ENCODE data around the gene TPSG1. TPM values are rescaled to one million over a fixed set of nuclear protein-coding genes. Genes with fewer than 3 reads are reported as not detected.
"Not testable (repeated sequence)": the region's sequence is repeated elsewhere in the genome, so short reads cannot be mapped to it uniquely, and the experiment has no call there.

TPSG1 gene
- total RNA-seq, 1 donor from 2014 or later = not detected

DNA sequence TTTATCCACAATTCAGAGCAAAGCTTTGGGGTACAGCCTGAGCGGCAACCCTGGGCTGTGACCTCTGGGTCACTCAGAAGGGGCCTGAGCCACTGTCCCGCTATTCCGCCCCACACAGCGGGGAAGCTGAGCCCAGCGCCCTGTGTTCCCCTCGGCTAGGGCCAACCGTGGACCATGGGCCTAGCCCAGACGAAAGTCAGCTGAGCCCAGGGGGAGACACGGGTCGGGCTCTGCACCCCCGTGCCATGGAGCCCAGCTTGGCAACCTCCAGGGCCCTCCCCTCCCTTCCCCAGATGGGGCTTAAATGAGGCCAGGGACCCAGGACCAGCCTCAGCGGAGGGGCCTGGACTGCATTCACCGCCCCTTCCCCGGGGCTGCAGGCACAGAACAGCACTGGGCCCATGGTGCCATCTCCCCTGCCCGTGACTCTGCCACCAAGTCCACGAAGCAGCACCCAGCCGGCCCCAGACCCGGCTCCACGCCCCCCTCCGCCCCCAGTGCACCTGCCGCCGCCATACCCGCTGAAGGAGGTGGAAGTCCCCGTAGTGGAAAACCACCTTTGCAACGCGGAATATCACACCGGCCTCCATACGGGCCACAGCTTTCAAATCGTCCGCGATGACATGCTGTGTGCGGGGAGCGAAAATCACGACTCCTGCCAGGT is 32.6 kb upstream of the TPSG1 start:
- H3K4me1 Mint-ChIP-seq (ENCODE audit: low read depth, unreplicated experiment) = no peaks in the 10 kb centered on the region
- FAIRE-seq (no peak), DNase-seq (ENCODE audit: low read depth) (no peak)
- no peaks in the 10 kb centered on the region for H3K4me1 ChIP-seq (ENCODE audit: insufficient read depth, low read length)
- H3K9ac ChIP-seq (ENCODE audit: low read length) = no peak overlapping the region
- H3K36me3 Mint-ChIP-seq (ENCODE audit: low read depth, unreplicated experiment) = no peaks in the 10 kb centered on the region
- H3K27me3 Mint-ChIP-seq (ENCODE audit: low read depth, unreplicated experiment) = peaks cover 24% of the 10 kb centered on the region
- no peak overlapping the region for H3K27ac ChIP-seq (ENCODE audit: low read depth, low read length)
- H3K9me3 ChIP-seq (ENCODE audit: insufficient read depth, low read depth, low read length) = no peaks in the 10 kb centered on the region
- no peaks in the 10 kb centered on the region for H3K9me3 Mint-ChIP-seq (ENCODE audit: unreplicated experiment)
- no peak overlapping the region for H3K4me3 ChIP-seq (ENCODE audit: insufficient read depth, low read depth, low read length)
- H3K27ac Mint-ChIP-seq (ENCODE audit: unreplicated experiment) = no peak overlapping the region
- TF ChIP-seq EZH2 (IDR thresholded peaks at IDR 0.05; ENCODE audit: insufficient read depth, low read length) = no peak
- TF ChIP-seq, protein P1, sequence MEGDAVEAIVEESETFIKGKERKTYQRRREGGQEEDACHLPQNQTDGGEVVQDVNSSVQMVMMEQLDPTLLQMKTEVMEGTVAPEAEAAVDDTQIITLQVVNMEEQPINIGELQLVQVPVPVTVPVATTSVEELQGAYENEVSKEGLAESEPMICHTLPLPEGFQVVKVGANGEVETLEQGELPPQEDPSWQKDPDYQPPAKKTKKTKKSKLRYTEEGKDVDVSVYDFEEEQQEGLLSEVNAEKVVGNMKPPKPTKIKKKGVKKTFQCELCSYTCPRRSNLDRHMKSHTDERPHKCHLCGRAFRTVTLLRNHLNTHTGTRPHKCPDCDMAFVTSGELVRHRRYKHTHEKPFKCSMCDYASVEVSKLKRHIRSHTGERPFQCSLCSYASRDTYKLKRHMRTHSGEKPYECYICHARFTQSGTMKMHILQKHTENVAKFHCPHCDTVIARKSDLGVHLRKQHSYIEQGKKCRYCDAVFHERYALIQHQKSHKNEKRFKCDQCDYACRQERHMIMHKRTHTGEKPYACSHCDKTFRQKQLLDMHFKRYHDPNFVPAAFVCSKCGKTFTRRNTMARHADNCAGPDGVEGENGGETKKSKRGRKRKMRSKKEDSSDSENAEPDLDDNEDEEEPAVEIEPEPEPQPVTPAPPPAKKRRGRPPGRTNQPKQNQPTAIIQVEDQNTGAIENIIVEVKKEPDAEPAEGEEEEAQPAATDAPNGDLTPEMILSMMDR (IDR thresholded peaks at IDR 0.05; ENCODE audit: insufficient read depth, low read depth, low read length) = no peak
- no peak overlapping the region for H3K4me2 ChIP-seq (ENCODE audit: low read length)
- no peak overlapping the region for H2AFZ ChIP-seq (ENCODE audit: low read depth, low read length)
- no peak overlapping the region for H3K4me3 Mint-ChIP-seq (ENCODE audit: unreplicated experiment)
- no peaks in the 10 kb centered on the region for H4K20me1 ChIP-seq (ENCODE audit: insufficient read depth, low read length)
- peaks cover 26% of the 10 kb centered on the region for H3K27me3 ChIP-seq (ENCODE audit: insufficient read depth, low read length)
- H3K79me2 ChIP-seq (ENCODE audit: insufficient read depth, low read length) = no peaks in the 10 kb centered on the region
- H3K36me3 ChIP-seq (ENCODE audit: insufficient read depth, low read length) = no peaks in the 10 kb centered on the region

DNA sequence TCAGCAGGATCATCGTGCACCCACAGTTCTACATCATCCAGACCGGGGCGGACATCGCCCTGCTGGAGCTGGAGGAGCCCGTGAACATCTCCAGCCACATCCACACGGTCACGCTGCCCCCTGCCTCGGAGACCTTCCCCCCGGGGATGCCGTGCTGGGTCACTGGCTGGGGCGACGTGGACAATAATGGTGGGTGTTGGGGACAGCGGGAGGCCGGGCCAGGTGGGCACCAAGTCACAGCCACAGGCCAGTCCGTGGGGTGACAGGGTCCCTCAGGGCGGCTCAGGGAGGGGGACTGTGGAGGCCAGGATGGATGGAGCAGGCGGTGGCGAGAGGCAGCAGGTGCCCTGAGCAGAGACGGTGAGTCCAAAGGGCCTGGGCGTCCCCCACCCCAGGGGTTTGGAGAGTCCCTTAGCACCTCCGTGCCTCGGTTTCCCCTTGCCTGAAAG is 31.8 kb upstream of the TPSG1 start:
- H4K20me1 ChIP-seq (ENCODE audit: insufficient read depth, low read length) = no peaks in the 10 kb centered on the region

DNA sequence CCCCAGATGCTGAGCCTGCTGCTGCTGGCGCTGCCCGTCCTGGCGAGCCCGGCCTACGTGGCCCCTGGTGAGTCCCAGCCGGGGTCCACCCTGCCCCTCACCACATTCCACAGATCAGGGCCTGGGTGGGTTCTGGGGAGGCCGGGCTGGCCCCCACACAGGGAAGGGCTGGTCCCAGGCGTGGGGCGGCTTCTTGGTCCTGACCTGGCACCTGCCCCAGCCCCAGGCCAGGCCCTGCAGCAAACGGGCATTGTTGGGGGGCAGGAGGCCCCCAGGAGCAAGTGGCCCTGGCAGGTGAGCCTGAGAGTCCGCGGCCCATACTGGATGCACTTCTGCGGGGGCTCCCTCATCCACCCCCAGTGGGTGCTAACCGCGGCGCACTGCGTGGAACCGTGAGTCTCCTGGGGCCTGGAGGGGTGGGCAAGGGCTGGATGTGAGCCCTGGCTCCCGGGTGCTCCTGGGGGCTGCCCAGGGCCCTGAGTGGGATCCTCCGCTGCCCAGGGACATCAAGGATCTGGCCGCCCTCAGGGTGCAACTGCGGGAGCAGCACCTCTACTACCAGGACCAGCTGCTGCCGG is 31.3 kb upstream of the TPSG1 start:
- not testable (repeated sequence) for H3K4me1 Mint-ChIP-seq (ENCODE audit: low read depth, unreplicated experiment); FAIRE-seq; H3K9me3 ChIP-seq (ENCODE audit: insufficient read depth, low read depth, low read length); H4K20me1 ChIP-seq (ENCODE audit: insufficient read depth, low read length); H3K27ac Mint-ChIP-seq (ENCODE audit: unreplicated experiment); H3K9ac ChIP-seq (ENCODE audit: low read length); H3K4me3 ChIP-seq (ENCODE audit: insufficient read depth, low read depth, low read length); DNase-seq (ENCODE audit: low read depth); H3K4me2 ChIP-seq (ENCODE audit: low read length); H3K36me3 Mint-ChIP-seq (ENCODE audit: low read depth, unreplicated experiment); H2AFZ ChIP-seq (ENCODE audit: low read depth, low read length); H3K4me3 Mint-ChIP-seq (ENCODE audit: unreplicated experiment); H3K27ac ChIP-seq (ENCODE audit: low read depth, low read length); H3K9me3 Mint-ChIP-seq (ENCODE audit: unreplicated experiment); H3K79me2 ChIP-seq (ENCODE audit: insufficient read depth, low read length); H3K36me3 ChIP-seq (ENCODE audit: insufficient read depth, low read length); H3K4me1 ChIP-seq (ENCODE audit: insufficient read depth, low read length)
- H3K27me3 ChIP-seq (ENCODE audit: insufficient read depth, low read length) = peaks cover 22% of the 10 kb centered on the region
- peaks cover 16% of the 10 kb centered on the region for H3K27me3 Mint-ChIP-seq (ENCODE audit: low read depth, unreplicated experiment)

More for the DNA sequence above, 31.8 kb upstream of the TPSG1 start:
- H3K9ac ChIP-seq (ENCODE audit: low read length) = no peak overlapping the region
- TF ChIP-seq EZH2 (IDR thresholded peaks at IDR 0.05; ENCODE audit: insufficient read depth, low read length) = no peak
- TF ChIP-seq, protein P1 (IDR thresholded peaks at IDR 0.05; ENCODE audit: insufficient read depth, low read depth, low read length) = no peak
- no peaks in the 10 kb centered on the region for H3K79me2 ChIP-seq (ENCODE audit: insufficient read depth, low read length)
- H3K4me3 ChIP-seq (ENCODE audit: insufficient read depth, low read depth, low read length) = no peak overlapping the region
- H3K27ac Mint-ChIP-seq (ENCODE audit: unreplicated experiment) = no peak overlapping the region
- H3K4me1 ChIP-seq (ENCODE audit: insufficient read depth, low read length) = no peaks in the 10 kb centered on the region
- H3K27ac ChIP-seq (ENCODE audit: low read depth, low read length) = no peak overlapping the region
- H3K4me2 ChIP-seq (ENCODE audit: low read length) = no peak overlapping the region
- H3K36me3 Mint-ChIP-seq (ENCODE audit: low read depth, unreplicated experiment) = no peaks in the 10 kb centered on the region
- FAIRE-seq = no peak
- H3K27me3 ChIP-seq (ENCODE audit: insufficient read depth, low read length) = peaks cover 26% of the 10 kb centered on the region
- peaks cover 18% of the 10 kb centered on the region for H3K27me3 Mint-ChIP-seq (ENCODE audit: low read depth, unreplicated experiment)
- no peaks in the 10 kb centered on the region for H3K9me3 Mint-ChIP-seq (ENCODE audit: unreplicated experiment)
- H2AFZ ChIP-seq (ENCODE audit: low read depth, low read length) = no peak overlapping the region
- DNase-seq (ENCODE audit: low read depth) = no peak
- H3K36me3 ChIP-seq (ENCODE audit: insufficient read depth, low read length) = no peaks in the 10 kb centered on the region
- H3K9me3 ChIP-seq (ENCODE audit: insufficient read depth, low read depth, low read length) = no peaks in the 10 kb centered on the region
- H3K4me3 Mint-ChIP-seq (ENCODE audit: unreplicated experiment) = no peak overlapping the region
- no peaks in the 10 kb centered on the region for H3K4me1 Mint-ChIP-seq (ENCODE audit: low read depth, unreplicated experiment)

DNA sequence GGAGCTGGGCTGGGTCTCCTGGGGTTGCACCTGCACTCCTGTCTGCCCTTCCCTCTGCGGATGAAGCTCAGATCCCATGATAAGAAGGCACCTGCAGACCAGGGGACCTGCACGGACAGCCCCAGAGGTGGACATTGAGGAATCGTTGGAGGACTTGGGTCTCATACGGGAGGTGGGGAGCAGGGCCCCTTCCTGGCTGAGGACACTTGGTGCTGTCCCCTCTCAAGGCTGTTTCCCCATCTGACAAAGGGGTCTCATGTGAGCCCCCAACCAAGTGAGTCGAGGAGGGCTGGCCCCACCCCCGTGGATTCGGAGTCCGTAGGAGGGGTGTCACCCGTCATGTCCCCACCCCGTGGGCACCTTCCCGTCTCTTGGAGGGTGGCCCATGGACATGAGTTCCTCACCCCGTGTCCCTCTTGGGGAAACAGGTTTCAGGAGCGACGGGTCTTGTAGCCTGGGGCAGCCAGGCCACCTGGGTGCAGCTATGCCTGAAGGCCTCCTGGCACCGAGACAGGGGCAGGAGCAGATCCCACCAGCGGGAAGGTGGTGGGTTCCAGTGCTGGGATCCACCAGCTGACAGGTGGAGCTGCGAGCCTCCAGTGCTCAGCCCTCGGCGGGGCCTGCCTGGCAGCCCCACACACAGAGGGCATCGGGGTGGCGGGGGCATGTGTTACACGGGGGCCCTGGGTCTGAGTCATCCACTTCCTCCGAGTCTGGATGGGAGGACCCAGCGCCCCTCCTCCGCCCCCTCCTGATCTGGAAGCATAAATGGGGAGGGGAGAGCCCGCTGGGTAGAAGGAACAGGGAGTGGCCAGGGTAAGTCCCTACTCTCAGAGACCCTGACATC is 30.4 kb upstream of the TPSG1 start, which contains the start of gene TPSD1:
TPSD1 (plus strand) TSS at position 794 of the 847 bp plus-strand sequence. CDS start 212 bp downstream, outside the sequence.
- H3K27ac ChIP-seq (ENCODE audit: low read depth, low read length); H3K4me2 ChIP-seq (ENCODE audit: low read length); H3K79me2 ChIP-seq (ENCODE audit: insufficient read depth, low read length); H3K36me3 ChIP-seq (ENCODE audit: insufficient read depth, low read length); H3K36me3 Mint-ChIP-seq (ENCODE audit: low read depth, unreplicated experiment); H4K20me1 ChIP-seq (ENCODE audit: insufficient read depth, low read length); H3K4me3 ChIP-seq (ENCODE audit: insufficient read depth, low read depth, low read length); H3K4me3 Mint-ChIP-seq (ENCODE audit: unreplicated experiment); H3K9me3 Mint-ChIP-seq (ENCODE audit: unreplicated experiment); FAIRE-seq; DNase-seq (ENCODE audit: low read depth); H2AFZ ChIP-seq (ENCODE audit: low read depth, low read length); H3K27ac Mint-ChIP-seq (ENCODE audit: unreplicated experiment); H3K9ac ChIP-seq (ENCODE audit: low read length); H3K4me1 ChIP-seq (ENCODE audit: insufficient read depth, low read length); H3K9me3 ChIP-seq (ENCODE audit: insufficient read depth, low read depth, low read length); H3K4me1 Mint-ChIP-seq (ENCODE audit: low read depth, unreplicated experiment): not testable (repeated sequence)
- peaks cover 15% of the 10 kb centered on the region for H3K27me3 ChIP-seq (ENCODE audit: insufficient read depth, low read length)
- peaks cover 14% of the 10 kb centered on the region for H3K27me3 Mint-ChIP-seq (ENCODE audit: low read depth, unreplicated experiment)

Measured in astrocyte (in vitro differentiated cells and primary cell).